22Rv1 (cell line): ENCODE results near the gene PLAGL1.

Experiments used
- ZFX ChIP-seq: fragments of 450-650 bp; IDR thresholded peaks from 2 replicates; pipeline ENCODE4 v1.6.1; 2017; ENCODE audit warnings: antibody characterized with exemption, borderline replicate concordance
- TF ChIP-seq, protein P1 (sequence below): fragments of 450-650 bp; IDR thresholded peaks from 2 replicates; pipeline ENCODE4 v1.5.1; 2017; ENCODE audit warnings: mild to moderate bottlenecking

DNA sequence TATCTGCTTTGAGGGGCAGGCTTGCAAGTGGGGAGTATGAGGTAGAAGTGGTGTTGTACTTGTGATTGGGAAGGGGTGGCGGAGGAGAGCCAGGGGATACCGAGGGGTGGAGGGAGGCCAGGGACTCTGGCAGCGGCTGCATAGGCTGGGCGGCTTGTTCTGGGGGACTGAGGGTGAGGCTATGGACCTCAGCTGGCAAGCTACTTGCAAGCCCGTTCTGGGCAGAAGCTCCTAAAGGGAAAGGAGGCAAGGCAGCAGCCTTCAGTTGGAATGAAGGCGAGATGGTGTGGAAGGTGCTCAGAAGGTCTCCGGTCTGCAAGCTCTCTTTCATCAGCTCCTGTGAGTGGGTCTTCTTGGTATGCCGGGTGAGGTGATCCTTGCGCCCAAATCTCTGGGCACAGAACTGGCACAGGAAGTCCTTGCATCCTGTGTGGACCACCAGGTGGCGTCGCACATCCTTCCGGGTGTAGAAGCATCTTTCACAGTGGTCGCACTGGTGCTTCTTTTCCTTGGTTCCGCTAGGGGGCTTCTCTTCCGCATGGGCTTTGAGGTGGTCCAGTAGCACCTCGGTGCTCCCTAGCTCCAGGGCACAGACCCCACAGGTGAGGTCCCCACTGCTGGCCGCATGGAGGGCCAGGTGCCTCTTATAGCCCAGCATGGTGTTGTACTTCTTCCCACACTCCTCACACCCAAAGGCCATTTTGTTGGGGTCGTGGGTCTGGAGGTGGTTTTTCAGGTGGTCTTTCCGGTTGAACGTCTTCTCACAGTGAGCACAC, 66.0 kb downstream of the PLAGL1 start:
- TF ChIP-seq, protein P1, sequence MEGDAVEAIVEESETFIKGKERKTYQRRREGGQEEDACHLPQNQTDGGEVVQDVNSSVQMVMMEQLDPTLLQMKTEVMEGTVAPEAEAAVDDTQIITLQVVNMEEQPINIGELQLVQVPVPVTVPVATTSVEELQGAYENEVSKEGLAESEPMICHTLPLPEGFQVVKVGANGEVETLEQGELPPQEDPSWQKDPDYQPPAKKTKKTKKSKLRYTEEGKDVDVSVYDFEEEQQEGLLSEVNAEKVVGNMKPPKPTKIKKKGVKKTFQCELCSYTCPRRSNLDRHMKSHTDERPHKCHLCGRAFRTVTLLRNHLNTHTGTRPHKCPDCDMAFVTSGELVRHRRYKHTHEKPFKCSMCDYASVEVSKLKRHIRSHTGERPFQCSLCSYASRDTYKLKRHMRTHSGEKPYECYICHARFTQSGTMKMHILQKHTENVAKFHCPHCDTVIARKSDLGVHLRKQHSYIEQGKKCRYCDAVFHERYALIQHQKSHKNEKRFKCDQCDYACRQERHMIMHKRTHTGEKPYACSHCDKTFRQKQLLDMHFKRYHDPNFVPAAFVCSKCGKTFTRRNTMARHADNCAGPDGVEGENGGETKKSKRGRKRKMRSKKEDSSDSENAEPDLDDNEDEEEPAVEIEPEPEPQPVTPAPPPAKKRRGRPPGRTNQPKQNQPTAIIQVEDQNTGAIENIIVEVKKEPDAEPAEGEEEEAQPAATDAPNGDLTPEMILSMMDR = peak; percentile 83
- no peak for TF ChIP-seq ZFX
